Fibroblast of the conjunctiva (primary cell): ENCODE measurements around the gene FUT8.

Experiments used
- DNase-seq: peaks from one replicate; pipeline ENCODE4 v3.0.0-alpha.2; 2010; ENCODE audit warnings: low read depth

FUT8 gene

GRCh38 chr14:65412032-65412846, at the start of gene FUT8:
Gene FUT8 (plus strand): TSS chr14:65412730. CDS start chr14:65561564, 148,834 bp downstream.
- DNase-seq, result peak; percentile 97

- DNase-seq, result no peak
Measured at GRCh38 chr14:65366802-65367565, 45.5 kb upstream of the FUT8 start.

- DNase-seq, result no peak
Measured at GRCh38 chr14:65369560-65369959, 43.0 kb upstream of the FUT8 start.

- no peak for DNase-seq
Measured at GRCh38 chr14:65370801-65371248, 41.7 kb upstream of the FUT8 start.

- DNase-seq, result no peak
Measured at GRCh38 chr14:65371784-65372183, 40.7 kb upstream of the FUT8 start.

- no peak for DNase-seq
Measured at GRCh38 chr14:65373016-65373670, 39.4 kb upstream of the FUT8 start.

GRCh38 chr14:65373671-65374039, 38.9 kb upstream of the FUT8 start:
- no peak for DNase-seq

- peak; percentile 56 for DNase-seq
Measured at GRCh38 chr14:65377576-65377975, 35.0 kb upstream of the FUT8 start.

GRCh38 chr14:65382586-65382985, 29.9 kb upstream of the FUT8 start:
- no peak for DNase-seq

GRCh38 chr14:65387171-65387570, 25.4 kb upstream of the FUT8 start:
- no peak for DNase-seq

GRCh38 chr14:65387628-65388027, 24.9 kb upstream of the FUT8 start:
- no peak for DNase-seq

- no peak for DNase-seq
Measured at GRCh38 chr14:65392296-65392695, 20.2 kb upstream of the FUT8 start.

GRCh38 chr14:65396082-65396910, 16.2 kb upstream of the FUT8 start:
- no peak for DNase-seq

- DNase-seq, result peak; percentile 41
Measured at GRCh38 chr14:65403231-65403630, 9.3 kb upstream of the FUT8 start.

- DNase-seq, result no peak
Measured at GRCh38 chr14:65408113-65408512, 4.4 kb upstream of the FUT8 start.

GRCh38 chr14:65410640-65411039, 1.9 kb upstream of the FUT8 start:
- DNase-seq, result no peak

GRCh38 chr14:65411656-65412031, 886 bp upstream of the FUT8 start:
- peak; percentile 89 for DNase-seq

GRCh38 chr14:65412856-65413738, 567 bp downstream of the FUT8 start:
- no peak for DNase-seq

GRCh38 chr14:65413739-65414045, 1.2 kb downstream of the FUT8 start:
- no peak for DNase-seq

GRCh38 chr14:65414961-65415589, 2.5 kb downstream of the FUT8 start:
- peak; percentile 22 for DNase-seq

- no peak for DNase-seq
Measured at GRCh38 chr14:65415613-65416012, 3.1 kb downstream of the FUT8 start.
